Calu3 (cell line): ENCODE measurements around the gene CIROP. TPM values are rescaled to one million over a fixed set of nuclear protein-coding genes. Genes with fewer than 3 reads are reported as not detected.

ENCODE experiments used
- BruUV-seq: library from RNA; stranded (reverse); fragments of 400-500 nt; replicated peaks from 2 replicates; lab custom pipeline; 2021; lab: Mats Ljungman, UMichigan
- CTCF ChIA-PET: fragments of 300-600 bp; sonication (Branson Sonifier 250); formaldehyde crosslinking; loops from one replicate; lab custom pipeline; 2022; ENCODE audit warnings: antibody characterized with exemption; lab: Charles Lee
- DNase-seq: peaks from one replicate; pipeline ENCODE4 v3.0.0; 2022
- H3K27ac Mint-ChIP-seq: one replicate; pipeline ENCODE4 v1.8.0; 2022; ENCODE audit warnings: mixed read lengths; ENCODE audit not compliant: unreplicated experiment
- H3K27me3 Mint-ChIP-seq: one replicate; pipeline ENCODE4 v1.8.0; 2022; ENCODE audit warnings: mixed read lengths; ENCODE audit not compliant: unreplicated experiment
- H3K36me3 Mint-ChIP-seq: one replicate; pipeline ENCODE4 v1.8.0; 2022; ENCODE audit warnings: mild to moderate bottlenecking, moderate library complexity, mixed read lengths; ENCODE audit not compliant: insufficient read depth, unreplicated experiment
- H3K4me1 Mint-ChIP-seq: one replicate; pipeline ENCODE4 v1.8.0; 2022; ENCODE audit warnings: mild to moderate bottlenecking, low read depth, mixed read lengths; ENCODE audit not compliant: unreplicated experiment
- H3K4me3 Mint-ChIP-seq: one replicate; pipeline ENCODE4 v1.8.0; 2022; ENCODE audit warnings: mild to moderate bottlenecking, low read depth, moderate library complexity, mixed read lengths; ENCODE audit not compliant: unreplicated experiment
- H3K9me3 Mint-ChIP-seq: one replicate; pipeline ENCODE4 v1.8.0; 2022; ENCODE audit warnings: low read depth, mixed read lengths; ENCODE audit not compliant: unreplicated experiment
- CTCF ChIP-seq: fragments of 200-600 bp; IDR thresholded peaks from one replicate; pipeline ENCODE4 v1.8.0; 2022; ENCODE audit warnings: antibody characterized with exemption; ENCODE audit not compliant: unreplicated experiment
- intact Hi-C: fragments of 100-400 bp; cut with micrococcal nuclease; formaldehyde crosslinking; loops from one replicate; pipeline ENCODE4 v1.10.0; 2022; ENCODE audit not compliant: unreplicated experiment
- total RNA-seq: library from RNA; stranded (reverse); gene quantifications from 2 replicates; pipeline ENCODE4 v1.2.3, GENCODE V29; 2022

CIROP gene
- total RNA-seq, 1 experiment from 2014 or later, result not detected

GRCh38 chr14:23097786-23098185 is 7.0 kb downstream of the CIROP start:
- BruUV-seq, result no TSS peak
- H3K4me3 Mint-ChIP-seq, result no peak overlapping the region
- intact Hi-C loops, result no loop called here

GRCh38 chr14:23095196-23096108 is 9.3 kb downstream of the CIROP start, which contains the start of gene C14orf119:
C14orf119 (plus strand) TSS chr14:23095505; CDS start chr14:23097659, 2,154 bp downstream.
- H3K4me1 Mint-ChIP-seq, result peaks cover 9% of the 10 kb centered on the region

More at GRCh38 chr14:23097786-23098185, 7.0 kb downstream of the CIROP start:
- Mint-ChIP-seq H3K27ac (no peak overlapping the region), H3K4me1 (peaks cover 9% of the 10 kb centered on the region), H3K36me3 (peaks cover 14% of the 10 kb centered on the region), H3K27me3 (peaks cover 6% of the 10 kb centered on the region), H3K9me3 (no peaks in the 10 kb centered on the region)
- no peak for TF ChIP-seq CTCF
- CTCF ChIA-PET, result interaction anchor here (0.7 kb wide), 1 partner anchor 124 kb away, joined by 3 read pairs; no protein-coding TSS in a partner anchor
- no peak for DNase-seq

GRCh38 chr14:23094666-23095195 is 10.1 kb downstream of the CIROP start, which contains the start of gene ACIN1:
ACIN1 (minus strand) TSS chr14:23095136; CDS start chr14:23095112, 24 bp downstream.
- H3K9me3 Mint-ChIP-seq, result no peaks in the 10 kb centered on the region
- DNase-seq, result peak; percentile 67
- no peaks in the 10 kb centered on the region for H3K27me3 Mint-ChIP-seq
- BruUV-seq, result no TSS peak
- no peak within 1 kb of the TSS for H3K4me3 Mint-ChIP-seq
- peaks cover 9% of the 10 kb centered on the region for H3K4me1 Mint-ChIP-seq
- CTCF ChIA-PET, result interaction anchor here (0.6 to 3.0 kb wide), 10 partner anchors 14 to 350 kb away, joined by 3 to 25 read pairs (median 7); partner anchors contain the start of gene PABPN1
- no peak within 1 kb of the TSS for H3K27ac Mint-ChIP-seq
- no peak for TF ChIP-seq CTCF
- H3K36me3 Mint-ChIP-seq, result peaks cover 13% of the 10 kb centered on the region
- intact Hi-C loops, result no loop called here

More at GRCh38 chr14:23095196-23096108, 9.3 kb downstream of the CIROP start, which contains the start of gene C14orf119:
- no peak within 1 kb of the TSS for H3K27ac Mint-ChIP-seq
- CTCF ChIA-PET, result interaction anchor here (0.6 to 3.0 kb wide), 11 partner anchors 13 to 349 kb away, joined by 3 to 25 read pairs (median 7); partner anchors contain the start of gene PABPN1
- DNase-seq, result peak; percentile 98
- BruUV-seq, result TSS peak; percentile 85
- H3K27me3 Mint-ChIP-seq, result no peaks in the 10 kb centered on the region
- peaks cover 14% of the 10 kb centered on the region for H3K36me3 Mint-ChIP-seq
- TF ChIP-seq CTCF, result no peak
- no peak within 1 kb of the TSS for H3K4me3 Mint-ChIP-seq
- intact Hi-C loops, result no loop called here
- H3K9me3 Mint-ChIP-seq, result no peaks in the 10 kb centered on the region

- no peaks in the 10 kb centered on the region for H3K27me3 Mint-ChIP-seq
- no peak overlapping the region for H3K27ac Mint-ChIP-seq
- H3K4me1 Mint-ChIP-seq, result peaks cover 9% of the 10 kb centered on the region
- no peak for TF ChIP-seq CTCF
- no peak overlapping the region for H3K4me3 Mint-ChIP-seq
- intact Hi-C loops, result no loop called here
- DNase-seq, result no peak
- CTCF ChIA-PET, result interaction anchor here (0.7 to 3.0 kb wide), 8 partner anchors 14 to 32 kb away, joined by 3 to 25 read pairs (median 9); no protein-coding TSS in a partner anchor
- no peaks in the 10 kb centered on the region for H3K9me3 Mint-ChIP-seq
- BruUV-seq, result no TSS peak
- H3K36me3 Mint-ChIP-seq, result peaks cover 7% of the 10 kb centered on the region
Measured at GRCh38 chr14:23093991-23094665, 10.7 kb downstream of the CIROP start.
